IMR-90 (cell line): ENCODE results near the gene SETD6. TPM values are rescaled to one million over a fixed set of nuclear protein-coding genes. Genes with fewer than 3 reads are reported as not detected.

Experiments used
- ATAC-seq: fragments of 200-7000 bp; cut with Tn5 transposase; 2 replicates; pipeline ENCODE4 v1.9.1; 2020; ENCODE audit warnings: low read depth, mild to moderate bottlenecking, moderate library complexity
- BruUV-seq: library from RNA; stranded (reverse); fragments of 400-500 nt; replicated peaks from 2 replicates; lab custom pipeline; 2021; lab: Mats Ljungman, UMichigan
- CTCF ChIA-PET: fragments of 300-600 bp; formaldehyde crosslinking; extraction: SDS; loops from one replicate; lab custom pipeline; 2021; ENCODE audit warnings: antibody characterized with exemption; lab: Yijun Ruan, JAX
- POLR2A ChIA-PET: fragments of 300-600 bp; sonication (Branson Sonifier 250); formaldehyde crosslinking; loops from one replicate; lab custom pipeline; 2022; ENCODE audit warnings: antibody characterized with exemption; ENCODE audit not compliant: unreplicated experiment; lab: Charles Lee
- DNase-seq: peaks from one replicate; pipeline ENCODE4 v3.0.0; 2013
- H2AFZ ChIP-seq: replicated peaks from 2 replicates; pipeline ENCODE3; 2013; ENCODE audit warnings: low read length, mild to moderate bottlenecking; ENCODE audit not compliant: poor library complexity
- H2AK5ac ChIP-seq: 2 replicates; pipeline ENCODE4 v1.6.1; 2013; ENCODE audit warnings: low read depth, low read length, inconsistent platforms
- H2AK9ac ChIP-seq: replicated peaks from 2 replicates; pipeline ENCODE3; 2013; ENCODE audit warnings: mild to moderate bottlenecking, low read depth, low read length, moderate library complexity; ENCODE audit not compliant: poor library complexity
- H2BK120ac ChIP-seq: 2 replicates; pipeline ENCODE4 v1.6.1; 2013; ENCODE audit warnings: low read depth, low read length, inconsistent platforms
- H2BK15ac ChIP-seq: 3 replicates; pipeline ENCODE4 v1.6.1; 2013; ENCODE audit warnings: low read depth, low read length, inconsistent platforms
- H2BK20ac ChIP-seq: 2 replicates; pipeline ENCODE4 v1.6.1; 2013; ENCODE audit warnings: low read depth, mild to moderate bottlenecking, inconsistent platforms, low read length, moderate library complexity
- H2BK5ac ChIP-seq: 2 replicates; pipeline ENCODE4 v1.6.1; 2013; ENCODE audit warnings: mild to moderate bottlenecking, low read depth, low read length, inconsistent platforms; ENCODE audit not compliant: poor library complexity, severe bottlenecking
- H3K14ac ChIP-seq: replicated peaks from 2 replicates; pipeline ENCODE4 v1.6.1; 2013; ENCODE audit warnings: low read depth, low read length, inconsistent platforms
- H3K18ac ChIP-seq: 2 replicates; pipeline ENCODE4 v1.6.1; 2013; ENCODE audit warnings: low read depth, low read length, control low read depth
- H3K23ac ChIP-seq: 2 replicates; pipeline ENCODE4 v1.6.1; 2013; ENCODE audit warnings: low read depth, low read length, inconsistent platforms
- H3K27ac ChIP-seq: 2 replicates; pipeline ENCODE4 v1.5.1; 2013; ENCODE audit warnings: mild to moderate bottlenecking, control low read depth, low read length; ENCODE audit not compliant: insufficient read depth
- H3K27me3 ChIP-seq: 2 replicates; pipeline ENCODE4 v1.6.1; 2013; ENCODE audit warnings: low read length; ENCODE audit not compliant: control insufficient read depth, insufficient read depth
- H3K36me3 ChIP-seq: 2 replicates; pipeline ENCODE4 v1.6.1; 2013; ENCODE audit warnings: low read length, mixed read lengths; ENCODE audit not compliant: control insufficient read depth, insufficient read depth
- H3K4ac ChIP-seq: 2 replicates; pipeline ENCODE4 v1.6.1; 2013; ENCODE audit warnings: low read depth, low read length, inconsistent platforms
- H3K4me1 ChIP-seq: 2 replicates; pipeline ENCODE4 v1.6.1; 2013; ENCODE audit warnings: low read length, mixed read lengths; ENCODE audit not compliant: control insufficient read depth, insufficient read depth
- H3K4me2 ChIP-seq: 2 replicates; pipeline ENCODE4 v1.6.1; 2013; ENCODE audit warnings: low read depth, mild to moderate bottlenecking, control low read depth, low read length, moderate library complexity
- H3K4me3 ChIP-seq: 2 replicates; pipeline ENCODE4 v1.5.1; 2013; ENCODE audit warnings: low read depth, mild to moderate bottlenecking, control low read depth, low read length, moderate library complexity; ENCODE audit not compliant: insufficient read depth
- H3K56ac ChIP-seq: 2 replicates; pipeline ENCODE4 v1.6.1; 2013; ENCODE audit warnings: low read length, inconsistent platforms; ENCODE audit not compliant: insufficient read depth; ENCODE audit errors: extremely low read depth
- H3K79me1 ChIP-seq, 2 experiments: 2 replicates each; pipeline ENCODE4 v1.6.1; 2013; ENCODE audit warnings: low read length in 2 of 2, inconsistent platforms in 1 of 2, low read depth in 1 of 2
- H3K9ac ChIP-seq: 2 replicates; pipeline ENCODE4 v1.6.1; 2013; ENCODE audit warnings: low read depth, low read length, control low read depth
- H3K9me1 ChIP-seq: 2 replicates; pipeline ENCODE4 v1.6.1; 2013; ENCODE audit warnings: low read length, inconsistent platforms; ENCODE audit not compliant: insufficient read depth
- H3K9me3 ChIP-seq: 2 replicates; pipeline ENCODE4 v1.6.1; 2013; ENCODE audit warnings: low read length; ENCODE audit not compliant: control insufficient read depth, insufficient read depth
- H4K20me1 ChIP-seq: 2 replicates; pipeline ENCODE4 v1.6.1; 2013; ENCODE audit warnings: low read length, inconsistent platforms; ENCODE audit not compliant: insufficient read depth
- H4K5ac ChIP-seq: 2 replicates; pipeline ENCODE4 v1.6.1; 2013; ENCODE audit warnings: mild to moderate bottlenecking, low read depth, low read length, control low read depth
- H4K8ac ChIP-seq, 2 experiments: 2 replicates each; pipeline ENCODE4 v1.6.1; 2013; ENCODE audit warnings: low read depth in 2 of 2, low read length in 2 of 2, control low read depth in 1 of 2, inconsistent platforms in 1 of 2
- H4K91ac ChIP-seq: 2 replicates; pipeline ENCODE4 v1.6.1; 2013; ENCODE audit warnings: low read depth, low read length, inconsistent platforms; ENCODE audit not compliant: insufficient read depth
- BHLHE40 ChIP-seq: fragments of 150-350 bp; IDR thresholded peaks from 2 replicates; pipeline ENCODE4 v1.6.1; 2016; ENCODE audit warnings: mild to moderate bottlenecking, low read depth, low read length
- CEBPB ChIP-seq: IDR thresholded peaks from 2 replicates; pipeline ENCODE4 v1.6.1; 2012; ENCODE audit warnings: low read depth, low read length, improper control_type of control experiment
- CHD1 ChIP-seq: IDR thresholded peaks from 2 replicates; pipeline ENCODE4 v1.6.1; 2012; ENCODE audit warnings: low read depth, low read length, improper control_type of control experiment
- MAFK ChIP-seq: IDR thresholded peaks from 2 replicates; pipeline ENCODE4 v1.6.1; 2012; ENCODE audit warnings: low read depth, low read length, improper control_type of control experiment
- MAZ ChIP-seq: IDR thresholded peaks from 2 replicates; pipeline ENCODE4 v1.6.1; 2012; ENCODE audit warnings: low read depth, mild to moderate bottlenecking, low read length, improper control_type of control experiment, moderate library complexity, borderline replicate concordance
- NFE2L2 ChIP-seq: fragments of 150-350 bp; IDR thresholded peaks from 2 replicates; pipeline ENCODE4 v1.6.1; 2016; ENCODE audit warnings: low read depth, mild to moderate bottlenecking, low read length
- RAD21 ChIP-seq: IDR thresholded peaks from 2 replicates; pipeline ENCODE4 v1.6.1; 2012; ENCODE audit warnings: low read length, improper control_type of control experiment
- RCOR1 ChIP-seq: IDR thresholded peaks from 2 replicates; pipeline ENCODE4 v1.6.1; 2012; ENCODE audit warnings: mild to moderate bottlenecking, low read length, improper control_type of control experiment; ENCODE audit not compliant: insufficient replicate concordance
- RFX5 ChIP-seq: IDR thresholded peaks from 2 replicates; pipeline ENCODE4 v1.8.0; 2012; ENCODE audit warnings: low read depth, mild to moderate bottlenecking, low read length, moderate library complexity
- SMC3 ChIP-seq: fragments of 150-350 bp; IDR thresholded peaks from 2 replicates; pipeline ENCODE4 v1.6.1; 2016; ENCODE audit warnings: low read depth, mild to moderate bottlenecking, antibody characterized with exemption, low read length, moderate library complexity
- WGBS, 2 experiments: methylation state at CpG; one replicate each; pipeline versions ENCODE4 v1.1.5 to v1.1.7; 2013; ENCODE audit warnings: missing lambda C conversion rate in 2 of 2; ENCODE audit not compliant: insufficient read length in 1 of 2; ENCODE audit errors: extremely low coverage in 2 of 2; 5-methylcytosine and 5-hydroxymethylcytosine counted together
- dilution Hi-C: fragments of 300-500 bp; cut with HindIII; formaldehyde crosslinking; loops from one replicate; pipeline ENCODE4 v1.14.3; 2018; ENCODE audit warnings: low sequenced_read_pairs; ENCODE audit not compliant: unreplicated experiment
- in situ Hi-C: fragments of 300-500 bp; cut with MboI; formaldehyde crosslinking; loops from 3 replicates; pipeline ENCODE4 v1.14.3; 2019; ENCODE audit warnings: low sequenced_read_pairs, inconsistent platforms, mixed read lengths
- intact Hi-C: fragments of 100-400 bp; cut with micrococcal nuclease; formaldehyde crosslinking; loops from 2 replicates; pipeline ENCODE4 v1.10.0; 2022
- polyA plus RNA-seq, 3 experiments: library from polyadenylated mRNA; depleted of rRNA; stranded (reverse); fragments of >200 nt; gene quantifications; 2 replicates each; pipeline ENCODE4 v1.2.3, GENCODE V29; 2012; ENCODE audit warnings: low replicate concordance in 1 of 3
- total RNA-seq: library from RNA; depleted of rRNA; stranded (reverse); fragments of >200 nt; gene quantifications from 2 replicates; pipeline ENCODE4 v1.2.3, GENCODE V29; 2012
- TF ChIP-seq, protein P1 (sequence below): fragments of 150-350 bp; IDR thresholded peaks from 2 replicates; pipeline ENCODE4 v1.6.1; 2016; ENCODE audit warnings: low read depth, mild to moderate bottlenecking, low read length, moderate library complexity, borderline replicate concordance
- TF ChIP-seq, protein P2 (sequence below): conservative IDR thresholded peaks from 2 replicates; pipeline ENCODE4 v1.5.1; 2012; ENCODE audit warnings: mild to moderate bottlenecking, low read depth, low read length, improper control_type of control experiment
- TF ChIP-seq, protein P3 (sequence below): fragments of 150-350 bp; IDR thresholded peaks from 2 replicates; pipeline ENCODE4 v1.6.1; 2017; ENCODE audit warnings: mild to moderate bottlenecking, antibody characterized with exemption, low read length, low read depth

The SETD6 gene
- total and polyA plus RNA-seq, 2 of the 4 experiments (the other 2 are of a cell fraction) = 3.2 to 6.4 TPM

DNA sequence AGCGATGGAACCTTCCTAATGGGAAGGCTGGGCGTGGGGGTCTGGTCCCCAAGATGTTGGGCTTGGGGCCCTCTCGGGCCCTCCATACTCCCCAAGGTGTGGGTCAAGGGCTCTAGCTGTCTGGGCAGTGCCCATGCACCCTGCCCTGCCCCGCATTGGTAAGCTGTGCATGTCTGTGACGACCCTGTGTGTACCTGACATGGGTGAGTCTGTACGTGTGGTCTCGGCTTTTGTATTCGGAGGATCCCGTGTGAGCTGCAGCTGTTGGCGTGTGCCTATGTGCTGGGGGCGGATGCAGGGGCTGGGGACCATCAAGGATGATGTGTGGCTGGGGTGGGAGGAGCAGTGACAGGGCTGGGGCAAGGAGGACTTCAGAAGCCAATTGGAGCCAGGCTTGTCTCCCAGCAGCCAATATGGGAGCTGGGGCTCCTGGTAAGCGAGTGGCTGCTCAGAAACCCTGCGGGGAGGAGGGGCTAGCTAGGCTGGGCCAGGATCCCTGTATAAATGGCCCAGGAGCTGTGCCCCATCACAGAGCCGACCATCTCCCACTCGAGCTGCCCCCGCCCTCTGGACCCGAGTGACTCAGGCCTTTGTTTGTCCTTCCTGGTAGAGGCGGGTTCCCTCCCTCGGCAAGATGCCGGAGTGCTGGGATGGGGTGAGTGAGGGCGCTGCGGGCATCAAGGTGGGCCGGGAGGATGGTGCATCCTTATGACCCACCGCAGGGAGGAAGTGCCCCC is 15.5 kb upstream of the SETD6 start, which contains the start of gene NDRG4:
Gene NDRG4, plus strand, starts transcription at position 529 of the 737 bp plus-strand sequence. Its CDS starts 106 bp downstream, at position 635.
- Histone ChIP-seq H2AK9ac (peak within 1 kb of the TSS; percentile 89), H3K4me1 (peaks cover 13% of the 10 kb centered on the region; the same call in 1 of the 2 replicates), H3K79me1 (0 out of 4 replicates have a peak, but pooled peaks cover 0 to 7% of the 10 kb centered on the region in 2 experiments), H2BK15ac (no peak within 1 kb of the TSS), H2BK20ac (no peak within 1 kb of the TSS), H3K18ac (no peak within 1 kb of the TSS), H3K4ac (peak within 1 kb of the TSS; percentile 50), H2AK5ac (peak within 1 kb of the TSS; percentile 67), H2BK120ac (no peak within 1 kb of the TSS), H2BK5ac (no peak within 1 kb of the TSS), H4K91ac (peak within 1 kb of the TSS; percentile 69; the same call in 1 of the 2 replicates), H3K27ac (peak within 1 kb of the TSS; percentile 16; the same call in 1 of the 2 replicates), H3K9me1 (peaks cover 4% of the 10 kb centered on the region; the same call in 1 of the 2 replicates), H3K9ac (peak within 1 kb of the TSS; percentile 68), H4K20me1 (no peaks in the 10 kb centered on the region), H3K56ac (0 out of 2 replicates have a peak within 1 kb of the TSS, but pooled peaks have one; percentile 1), H3K36me3 (0 out of 2 replicates have a peak, but pooled peaks cover 3% of the 10 kb centered on the region), H4K5ac (no peak within 1 kb of the TSS; the same call in 1 of the 2 replicates), H2AFZ (peak within 1 kb of the TSS; percentile 88), H3K4me2 (peak within 1 kb of the TSS; percentile 79), H3K14ac (0 out of 2 replicates have a peak within 1 kb of the TSS, but pooled peaks have one; percentile 12), H3K23ac (no peak within 1 kb of the TSS), H3K9me3 (no peaks in the 10 kb centered on the region), H3K27me3 (no peaks in the 10 kb centered on the region; the same call in 1 of the 2 replicates), H3K4me3 (peak within 1 kb of the TSS; percentile 42), H4K8ac (peak within 1 kb of the TSS; percentile 50 to 84; a peak in 3 of 4 replicates)
- intact Hi-C loops = no loop called here
- dilution Hi-C loops = no loop called here
- no TSS peak for BruUV-seq
- ChIA-PET CTCF (interaction anchor here (0.6 to 0.7 kb wide), 2 partner anchors 11 to 12 kb away, joined by 3 read pairs; no protein-coding TSS in a partner anchor), POLR2A (no interaction called here)
- in situ Hi-C loops = no loop called here
- ATAC-seq = peak; percentile 86
- no CpG with 5 or more reads among the region's 24 CpGs for WGBS, 2 experiments
- DNase-seq = peak; percentile 87
- no peak for TF ChIP-seq CEBPB
- TF ChIP-seq, protein P1, sequence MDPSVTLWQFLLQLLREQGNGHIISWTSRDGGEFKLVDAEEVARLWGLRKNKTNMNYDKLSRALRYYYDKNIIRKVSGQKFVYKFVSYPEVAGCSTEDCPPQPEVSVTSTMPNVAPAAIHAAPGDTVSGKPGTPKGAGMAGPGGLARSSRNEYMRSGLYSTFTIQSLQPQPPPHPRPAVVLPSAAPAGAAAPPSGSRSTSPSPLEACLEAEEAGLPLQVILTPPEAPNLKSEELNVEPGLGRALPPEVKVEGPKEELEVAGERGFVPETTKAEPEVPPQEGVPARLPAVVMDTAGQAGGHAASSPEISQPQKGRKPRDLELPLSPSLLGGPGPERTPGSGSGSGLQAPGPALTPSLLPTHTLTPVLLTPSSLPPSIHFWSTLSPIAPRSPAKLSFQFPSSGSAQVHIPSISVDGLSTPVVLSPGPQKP = no peak
- no peak for TF ChIP-seq RCOR1
- TF ChIP-seq, protein P2, sequence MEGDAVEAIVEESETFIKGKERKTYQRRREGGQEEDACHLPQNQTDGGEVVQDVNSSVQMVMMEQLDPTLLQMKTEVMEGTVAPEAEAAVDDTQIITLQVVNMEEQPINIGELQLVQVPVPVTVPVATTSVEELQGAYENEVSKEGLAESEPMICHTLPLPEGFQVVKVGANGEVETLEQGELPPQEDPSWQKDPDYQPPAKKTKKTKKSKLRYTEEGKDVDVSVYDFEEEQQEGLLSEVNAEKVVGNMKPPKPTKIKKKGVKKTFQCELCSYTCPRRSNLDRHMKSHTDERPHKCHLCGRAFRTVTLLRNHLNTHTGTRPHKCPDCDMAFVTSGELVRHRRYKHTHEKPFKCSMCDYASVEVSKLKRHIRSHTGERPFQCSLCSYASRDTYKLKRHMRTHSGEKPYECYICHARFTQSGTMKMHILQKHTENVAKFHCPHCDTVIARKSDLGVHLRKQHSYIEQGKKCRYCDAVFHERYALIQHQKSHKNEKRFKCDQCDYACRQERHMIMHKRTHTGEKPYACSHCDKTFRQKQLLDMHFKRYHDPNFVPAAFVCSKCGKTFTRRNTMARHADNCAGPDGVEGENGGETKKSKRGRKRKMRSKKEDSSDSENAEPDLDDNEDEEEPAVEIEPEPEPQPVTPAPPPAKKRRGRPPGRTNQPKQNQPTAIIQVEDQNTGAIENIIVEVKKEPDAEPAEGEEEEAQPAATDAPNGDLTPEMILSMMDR = no peak
- TF ChIP-seq BHLHE40 = no peak
- TF ChIP-seq CHD1 = no peak
- no peak for TF ChIP-seq RFX5
- TF ChIP-seq SMC3 = no peak
- no peak for TF ChIP-seq NFE2L2
- TF ChIP-seq, protein P3, sequence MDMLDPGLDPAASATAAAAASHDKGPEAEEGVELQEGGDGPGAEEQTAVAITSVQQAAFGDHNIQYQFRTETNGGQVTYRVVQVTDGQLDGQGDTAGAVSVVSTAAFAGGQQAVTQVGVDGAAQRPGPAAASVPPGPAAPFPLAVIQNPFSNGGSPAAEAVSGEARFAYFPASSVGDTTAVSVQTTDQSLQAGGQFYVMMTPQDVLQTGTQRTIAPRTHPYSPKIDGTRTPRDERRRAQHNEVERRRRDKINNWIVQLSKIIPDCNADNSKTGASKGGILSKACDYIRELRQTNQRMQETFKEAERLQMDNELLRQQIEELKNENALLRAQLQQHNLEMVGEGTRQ = no peak
- peak; percentile 48; the same call in 1 of the 2 replicates for TF ChIP-seq MAZ
- TF ChIP-seq MAFK = no peak
- no peak for TF ChIP-seq RAD21
